H1 (cell line): ENCODE measurements around the gene TNIK. TPM values are rescaled to one million over a fixed set of nuclear protein-coding genes. Genes with fewer than 3 reads are reported as not detected.

Experiments
- CTCF ChIA-PET: fragments of 300-600 bp; sonication (Branson Sonifier 250); formaldehyde crosslinking; loops from one replicate; lab custom pipeline; 2021; ENCODE audit not compliant: partially characterized antibody; lab: Charles Lee
- POLR2A ChIA-PET: fragments of 300-600 bp; sonication (Branson Sonifier 250); formaldehyde crosslinking; loops from one replicate; lab custom pipeline; 2021; ENCODE audit warnings: inconsistent platforms; ENCODE audit not compliant: partially characterized antibody; lab: Charles Lee
- DNase-seq, 2 experiments: peaks; one replicate each; pipeline versions ENCODE4 v3.0.0 to v3.0.0-alpha.2; 2010 to 2022; ENCODE audit warnings: low spot score in 2 of 2, low read depth in 1 of 2, mixed read lengths in 1 of 2
- FAIRE-seq: peaks from 2 replicates; lab custom pipeline; 2011; peaks lifted over from hg19 to GRCh38; lab: Jason Lieb, UNC
- H2AFZ ChIP-seq: 2 replicates; pipeline ENCODE4 v1.8.1; 2012; ENCODE audit warnings: low read length, inconsistent platforms
- H2AK5ac ChIP-seq: 2 replicates; pipeline ENCODE4 v1.6.1; 2013; ENCODE audit warnings: low read depth, low read length
- H2BK120ac ChIP-seq: replicated peaks from 2 replicates; pipeline ENCODE3; 2013; ENCODE audit warnings: low read depth, low read length, inconsistent platforms
- H2BK12ac ChIP-seq: 2 replicates; pipeline ENCODE4 v1.6.1; 2013; ENCODE audit warnings: low read depth, low read length
- H2BK15ac ChIP-seq: 2 replicates; pipeline ENCODE4 v1.6.1; 2013; ENCODE audit warnings: low read length
- H2BK20ac ChIP-seq: 2 replicates; pipeline ENCODE4 v1.6.1; 2013; ENCODE audit warnings: low read length
- H2BK5ac ChIP-seq: 2 replicates; pipeline ENCODE4 v1.6.1; 2013; ENCODE audit warnings: low read depth, low read length
- H3K14ac ChIP-seq: 2 replicates; pipeline ENCODE4 v1.6.1; 2013; ENCODE audit warnings: inconsistent platforms; ENCODE audit not compliant: insufficient read length
- H3K18ac ChIP-seq: 2 replicates; pipeline ENCODE4 v1.6.1; 2013; ENCODE audit warnings: low read length; ENCODE audit errors: extremely low read depth
- H3K23ac ChIP-seq: 2 replicates; pipeline ENCODE4 v1.6.1; 2013; ENCODE audit warnings: inconsistent platforms; ENCODE audit not compliant: insufficient read length
- H3K23me2 ChIP-seq: 2 replicates; pipeline ENCODE4 v1.6.1; 2013; ENCODE audit warnings: low read depth, low read length
- H3K27ac ChIP-seq: 2 replicates; pipeline ENCODE4 v1.6.1; 2011; ENCODE audit warnings: low read depth, low read length, inconsistent platforms
- H3K27me3 ChIP-seq, 4 experiments: replicated peaks in 1 of 4; 1 replicate in 1 of 4; 2 replicates in 3 of 4; pipeline versions ENCODE4 v1.6.1 to v1.8.1; 2011 to 2013; ENCODE audit warnings: low read length in 3 of 4, mild to moderate bottlenecking in 3 of 4, inconsistent platforms in 2 of 4, mixed read lengths in 2 of 4, moderate library complexity in 1 of 4; ENCODE audit not compliant: control insufficient read depth in 3 of 4, insufficient read depth in 3 of 4; ENCODE audit errors: extremely low read depth in 1 of 4
- H3K36me3 ChIP-seq, 4 experiments: 2 replicates each; pipeline versions ENCODE4 v1.6.1 to v1.8.1; 2011 to 2013; ENCODE audit warnings: mild to moderate bottlenecking in 4 of 4, low read length in 3 of 4, moderate library complexity in 2 of 4, control low read depth in 1 of 4, inconsistent platforms in 1 of 4; ENCODE audit not compliant: insufficient read depth in 4 of 4, control insufficient read depth in 2 of 4
- H3K4ac ChIP-seq: replicated peaks from 2 replicates; pipeline ENCODE3; 2013; ENCODE audit warnings: low read length, low read depth, mixed read lengths, inconsistent platforms; ENCODE audit not compliant: insufficient read length
- H3K4me1 ChIP-seq, 4 experiments: replicated peaks in 1 of 4; 1 replicate in 1 of 4; 2 replicates in 3 of 4; pipeline versions ENCODE4 v1.6.1 to v1.8.1; 2011 to 2013; ENCODE audit warnings: low read length in 3 of 4, inconsistent platforms in 2 of 4, mixed read lengths in 1 of 4; ENCODE audit not compliant: insufficient read depth in 4 of 4, control insufficient read depth in 3 of 4
- H3K4me2 ChIP-seq, 2 experiments: 2 replicates each; pipeline versions ENCODE4 v1.6.1 to v1.8.1; 2011 to 2013; ENCODE audit warnings: low read depth in 2 of 2, low read length in 2 of 2, control low read depth in 1 of 2, inconsistent platforms in 1 of 2, mild to moderate bottlenecking in 1 of 2; ENCODE audit not compliant: insufficient read depth in 1 of 2
- H3K4me3 ChIP-seq, 4 experiments: fragments of 200-600, 300-600 bp in 1 of 4; sonication (generic), shearing (Covaris generic), sonication (Bioruptor Twin) in 1 of 4; 2 replicates each; pipeline versions ENCODE4 v1.5.1 to v1.8.1; 2011 to 2016; ENCODE audit warnings: low read length in 4 of 4, low read depth in 3 of 4, control low read depth in 2 of 4, inconsistent platforms in 2 of 4, mild to moderate bottlenecking in 2 of 4, mixed read lengths in 1 of 4, moderate library complexity in 1 of 4; ENCODE audit not compliant: insufficient read depth in 2 of 4; ENCODE audit errors: extremely low read depth in 1 of 4
- H3K56ac ChIP-seq: replicated peaks from 2 replicates; pipeline ENCODE3; 2013; ENCODE audit warnings: low read depth, mild to moderate bottlenecking, mixed read lengths, low read length, inconsistent platforms; ENCODE audit not compliant: insufficient read length
- H3K79me1 ChIP-seq: 2 replicates; pipeline ENCODE4 v1.6.1; 2013; ENCODE audit warnings: low read depth, low read length, control low read depth
- H3K79me2 ChIP-seq, 2 experiments: 2 replicates each; pipeline versions ENCODE4 v1.6.1 to v1.8.1; 2012 to 2013; ENCODE audit warnings: low read length in 2 of 2, mild to moderate bottlenecking in 2 of 2, inconsistent platforms in 1 of 2; ENCODE audit not compliant: insufficient read depth in 2 of 2, control insufficient read depth in 1 of 2
- H3K9ac ChIP-seq, 4 experiments: replicated peaks in 1 of 4; 1 replicate in 1 of 4; 2 replicates in 3 of 4; pipeline versions ENCODE4 v1.6.1 to v1.8.1; 2011 to 2013; ENCODE audit warnings: low read depth in 3 of 4, low read length in 3 of 4, control low read depth in 2 of 4, mild to moderate bottlenecking in 2 of 4, moderate library complexity in 2 of 4, inconsistent platforms in 1 of 4; ENCODE audit errors: extremely low read depth in 1 of 4
- H3K9me3 ChIP-seq, 2 experiments: 2 replicates each; pipeline versions ENCODE4 v1.6.1 to v1.8.1; 2012 to 2013; ENCODE audit warnings: mild to moderate bottlenecking in 2 of 2, moderate library complexity in 2 of 2, control low read depth in 1 of 2, inconsistent platforms in 1 of 2, low read depth in 1 of 2, low read length in 1 of 2, mixed read lengths in 1 of 2; ENCODE audit not compliant: insufficient read depth in 2 of 2
- H4K20me1 ChIP-seq, 2 experiments: replicated peaks in 1 of 2; 2 replicates each; pipeline versions ENCODE3 to v1.8.1; 2011 to 2013; ENCODE audit warnings: inconsistent platforms in 2 of 2, low read length in 2 of 2, mild to moderate bottlenecking in 1 of 2; ENCODE audit not compliant: insufficient read depth in 2 of 2, control insufficient read depth in 1 of 2
- H4K5ac ChIP-seq: 2 replicates; pipeline ENCODE4 v1.6.1; 2013; ENCODE audit warnings: low read length, low read depth, mixed read lengths, inconsistent platforms; ENCODE audit not compliant: insufficient read length
- H4K8ac ChIP-seq: 2 replicates; pipeline ENCODE4 v1.8.0; 2013; ENCODE audit warnings: mild to moderate bottlenecking, moderate library complexity, low read length, inconsistent platforms; ENCODE audit not compliant: insufficient read depth; ENCODE audit errors: extremely low read depth
- H4K91ac ChIP-seq: replicated peaks from 2 replicates; pipeline ENCODE3; 2013; ENCODE audit warnings: low read length, mixed read lengths, inconsistent platforms; ENCODE audit not compliant: insufficient read length
- POU5F1 ChIP-seq: IDR thresholded peaks from 2 replicates; pipeline ENCODE4 v1.6.1; 2011; ENCODE audit warnings: low read depth, mild to moderate bottlenecking, low read length, moderate library complexity
- SIN3A ChIP-seq, 2 experiments: IDR thresholded peaks in 1 of 2; conservative IDR thresholded peaks in 1 of 2; 2 replicates each; pipeline ENCODE4 v1.6.1; 2011 to 2012; ENCODE audit warnings: low read length in 2 of 2, improper control_type of control experiment in 1 of 2, low read depth in 1 of 2, mild to moderate bottlenecking in 1 of 2
- SP1 ChIP-seq: IDR thresholded peaks from 2 replicates; pipeline ENCODE4 v1.6.1; 2011; ENCODE audit warnings: low read depth, low read length
- YY1 ChIP-seq: IDR thresholded peaks from 2 replicates; pipeline ENCODE4 v1.6.1; 2011; ENCODE audit warnings: low read depth, mild to moderate bottlenecking, low read length
- WGBS, 2 experiments: shearing (Covaris generic) in 1 of 2; methylation state at CpG; one replicate each; pipeline versions ENCODE4 v1.1.6 to v1.1.7; 2013 to 2015; ENCODE audit warnings: low lambda C conversion rate in 2 of 2, mixed read lengths in 2 of 2, inconsistent platforms in 1 of 2, low coverage in 1 of 2, missing lambda C conversion rate in 1 of 2; ENCODE audit not compliant: insufficient replicate concordance in 2 of 2, insufficient coverage in 1 of 2, insufficient read length in 1 of 2; ENCODE audit errors: extremely low coverage in 1 of 2, missing lambda C conversion rate in 1 of 2; 5-methylcytosine and 5-hydroxymethylcytosine counted together
- polyA plus RNA-seq, 7 experiments: library from polyadenylated mRNA; depleted of rRNA in 3 of 7; stranded (reverse) in 5 of 7; unstranded in 2 of 7; fragments of >200 nt in 5 of 7; fragments of 200-250 nt in 2 of 7; gene quantifications; 1 replicate in 5 of 7; 2 replicates in 1 of 7; 4 replicates in 1 of 7; pipeline versions ENCODE4 v1.2.1 to v1.2.3, GENCODE V29; 2011 to 2013; ENCODE audit warnings: missing spikeins in 2 of 7, mixed read lengths in 2 of 7
- total RNA-seq: library from RNA; stranded (reverse); fragmentation: NEBNext Ultra II Directional; extraction: Animal tissue kit (Norgen Biotek cat#: 25700); gene quantifications from 2 replicates; pipeline ENCODE4 v1.2.1, GENCODE V29; 2021

TNIK gene
- total and polyA plus RNA-seq, 2 of the 8 experiments (the other 6 are each of a cell fraction or from before 2014, with no cell fraction given): 7.4 to 42.0 TPM

DNA sequence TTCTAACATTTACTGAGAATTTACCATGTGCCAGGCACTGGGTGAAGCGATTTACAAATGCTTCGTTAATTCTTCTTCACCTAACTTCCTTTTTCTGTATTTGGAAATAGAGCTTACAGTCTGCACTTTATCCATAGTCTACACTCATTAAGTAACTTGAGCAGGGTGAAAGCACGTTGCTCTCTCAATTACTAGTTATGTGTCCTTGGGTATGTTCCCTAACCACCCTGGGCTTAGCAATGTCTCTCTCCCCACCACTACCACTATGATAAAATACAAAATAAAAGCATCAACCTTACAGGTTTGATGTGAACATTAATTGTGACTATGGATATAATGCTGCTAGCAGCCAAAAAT is 260.8 kb downstream of the TNIK start:
- no peak for FAIRE-seq
- Histone ChIP-seq H3K23me2 (no peaks in the 10 kb centered on the region), H3K23ac (no peak overlapping the region), H2BK5ac (no peak overlapping the region), H3K4me1 (no peaks in the 10 kb centered on the region), H4K91ac (no peak overlapping the region), H2AFZ (no peak overlapping the region), H3K14ac (no peak overlapping the region), H3K79me1 (no peaks in the 10 kb centered on the region), H2BK20ac (no peak overlapping the region), H3K27ac (no peak overlapping the region), H3K36me3 (no peaks in the 10 kb centered on the region), H3K4ac (no peak overlapping the region), H4K5ac (no peak overlapping the region), H3K9ac (no peak overlapping the region), H4K20me1 (no peaks in the 10 kb centered on the region), H3K27me3 (no peaks in the 10 kb centered on the region), H3K79me2 (no peaks in the 10 kb centered on the region), H3K56ac (no peak overlapping the region), H2AK5ac (no peak overlapping the region), H2BK15ac (no peak overlapping the region), H2BK12ac (no peak overlapping the region), H3K4me3 (no peak overlapping the region), H3K9me3 (no peaks in the 10 kb centered on the region), H3K18ac (no peak overlapping the region), H3K4me2 (no peak overlapping the region), H4K8ac (no peak overlapping the region), H2BK120ac (no peak overlapping the region)
- TF ChIP-seq SP1 (no peak), POU5F1 (no peak), SIN3A (conservative IDR thresholded peaks at IDR 0.05 in 1 of 2, IDR thresholded peaks at IDR 0.05 in 1 of 2; ENCODE audit: low read depth in 1 of 2, low read length in 2 of 2) (no peak), YY1 (no peak)
- ChIA-PET POLR2A (no interaction called here), CTCF (interaction anchor here (1.0 to 1.2 kb wide), 2 partner anchors 9 to 37 kb away, joined by 3 read pairs; no protein-coding TSS in a partner anchor)
- DNase-seq: no peak
- 91% methylated on average over 3 of the region's 3 CpGs; no CpG with 5 or more reads in 1 of the 2 experiments for WGBS, 2 experiments
